GM18519 (cell line): ENCODE results near the gene BRINP2.

Source experiments
- ATAC-seq: cut with Tn5 transposase; IDR thresholded peaks from one replicate; pipeline ENCODE4 v1.9.1; 2021; ENCODE audit warnings: mild to moderate bottlenecking, moderate library complexity; ENCODE audit not compliant: unreplicated experiment, low FRiP score

Gene BRINP2

GRCh38 chr1:177216587-177217202 lies 45.9 kb downstream of the BRINP2 start:
- no peak for ATAC-seq

DNA sequence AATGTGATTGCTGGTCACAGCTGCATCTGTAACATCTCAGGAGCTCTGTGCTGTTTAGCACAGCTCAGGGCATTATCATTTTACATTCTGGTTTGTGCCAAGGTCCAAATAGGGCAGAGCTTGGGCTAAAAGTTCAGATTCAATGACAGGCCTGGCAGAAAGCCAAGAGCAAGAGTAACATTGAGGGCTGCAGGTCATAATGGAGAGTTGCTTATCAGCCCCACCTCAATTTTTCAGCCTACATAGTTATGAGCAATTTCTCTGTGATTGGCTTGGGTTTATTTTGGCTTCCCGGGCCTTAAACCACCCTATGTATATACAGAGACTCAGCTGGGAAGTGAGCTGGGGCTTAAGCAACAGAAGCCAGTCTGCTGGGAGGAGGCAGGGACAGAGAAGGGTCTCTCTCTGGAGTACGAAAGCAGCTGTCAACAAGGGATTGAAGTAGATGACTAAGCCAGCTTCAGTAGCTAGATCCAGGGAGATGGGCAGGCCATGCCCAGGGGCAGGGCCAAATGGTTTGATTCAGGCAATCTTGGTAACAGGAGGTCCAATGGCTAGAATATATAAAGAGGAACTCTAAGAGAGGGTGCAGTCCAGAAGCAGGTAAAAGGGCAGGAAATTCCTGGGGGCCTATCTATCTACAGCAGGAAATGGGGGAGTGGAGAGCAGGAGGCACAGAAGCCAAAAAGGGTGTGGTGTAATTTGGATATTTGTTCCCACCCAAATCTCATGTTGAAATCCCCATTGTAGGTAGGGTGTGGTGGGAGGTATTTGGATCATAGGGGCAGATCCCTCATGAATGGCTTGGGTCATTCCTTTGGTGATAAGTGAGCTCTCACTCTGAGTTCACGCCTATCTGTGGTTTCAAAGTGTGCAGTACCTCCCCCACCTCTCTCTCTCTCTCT lies 49.0 kb downstream of the BRINP2 start:
- ATAC-seq = no peak

GRCh38 chr1:177223359-177223758 lies 52.6 kb downstream of the BRINP2 start:
- ATAC-seq = no peak

DNA sequence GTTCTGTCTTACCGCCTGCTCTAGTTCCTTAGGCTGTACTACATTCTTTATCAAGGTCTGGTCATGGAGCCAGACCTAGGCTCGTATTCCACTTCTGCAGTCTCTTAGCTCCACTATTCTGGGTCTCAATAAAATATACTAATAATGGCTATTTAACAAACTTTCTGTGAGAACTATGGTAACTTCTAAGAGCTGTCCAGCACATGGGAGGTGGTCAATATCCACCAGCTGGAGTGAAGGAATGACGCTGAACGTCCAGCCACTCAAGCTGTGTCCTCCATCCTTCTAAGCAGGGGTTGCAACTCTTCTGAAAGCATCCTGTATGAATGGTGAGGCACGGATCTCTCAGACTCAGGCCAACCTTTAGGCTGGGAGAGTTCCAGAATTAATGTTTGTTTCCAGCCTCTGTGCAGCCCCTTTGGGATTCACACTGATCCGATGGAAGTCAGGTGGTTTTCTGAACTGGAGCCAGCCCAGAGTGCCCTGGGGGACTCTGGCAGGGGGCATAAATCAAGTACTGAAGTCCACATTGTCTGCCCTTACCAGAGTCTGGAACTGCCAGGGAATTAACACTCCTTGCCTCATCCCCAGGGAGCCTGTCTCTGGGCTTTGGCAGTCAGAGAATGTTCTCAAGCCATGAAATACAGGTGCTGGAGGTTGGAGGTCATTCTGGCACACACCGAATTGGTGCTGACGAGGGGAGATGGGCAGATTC lies 57.4 kb downstream of the BRINP2 start:
- no peak for ATAC-seq

- ATAC-seq = no peak
These were observed 57.9 kb downstream of the BRINP2 start for GRCh38 chr1:177228693-177229065.

- ATAC-seq = no peak
These were observed 59.0 kb downstream of the BRINP2 start for GRCh38 chr1:177229781-177230180.

- ATAC-seq = no peak
These were observed 59.7 kb downstream of the BRINP2 start for GRCh38 chr1:177230228-177231016.

GRCh38 chr1:177235350-177235749 lies 64.6 kb downstream of the BRINP2 start:
- no peak for ATAC-seq

DNA sequence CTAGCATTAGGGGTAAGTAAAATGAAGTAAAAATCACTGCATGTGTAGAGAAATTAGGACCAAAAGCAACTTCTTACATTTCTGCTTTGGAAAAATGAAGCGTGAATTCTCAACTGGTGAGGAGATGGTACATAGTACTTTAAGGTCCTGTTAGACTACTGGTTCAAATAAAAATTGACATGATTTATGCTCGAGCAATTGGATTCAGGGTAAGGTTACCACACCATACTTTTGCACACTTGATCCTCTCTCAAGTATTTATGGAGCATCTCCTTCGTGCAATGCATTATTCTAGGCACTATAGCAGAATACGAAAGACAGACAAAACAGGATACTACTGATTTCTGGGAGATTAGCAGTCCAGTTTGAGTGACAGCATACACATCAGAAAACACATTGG lies 66.2 kb downstream of the BRINP2 start:
- ATAC-seq = no peak

- ATAC-seq = no peak
These were observed 68.2 kb downstream of the BRINP2 start for GRCh38 chr1:177238967-177239366.

DNA sequence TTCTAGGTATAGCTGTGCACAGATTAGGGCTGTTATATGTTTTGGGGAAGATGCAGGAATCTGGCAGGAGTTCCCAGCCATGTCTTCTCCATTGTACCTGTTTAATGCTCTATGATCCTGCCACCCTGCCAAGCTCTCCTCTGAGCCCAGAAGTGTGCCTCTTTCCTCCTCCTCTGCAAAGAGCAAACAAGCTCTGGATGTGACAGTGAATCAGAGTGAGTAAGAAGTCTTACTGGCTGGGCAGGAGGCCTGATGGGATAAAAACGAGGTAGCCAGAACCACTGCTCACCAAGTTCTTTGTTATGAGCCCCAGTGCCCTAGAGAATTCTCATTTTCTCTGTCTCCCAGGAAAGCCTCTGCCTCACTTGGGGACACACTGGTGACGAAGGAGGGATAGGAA lies 69.0 kb downstream of the BRINP2 start:
- ATAC-seq = no peak

- ATAC-seq = no peak
These were observed 73.0 kb downstream of the BRINP2 start for GRCh38 chr1:177243773-177244172.

GRCh38 chr1:177246710-177247580 lies 76.2 kb downstream of the BRINP2 start:
- no peak for ATAC-seq

DNA sequence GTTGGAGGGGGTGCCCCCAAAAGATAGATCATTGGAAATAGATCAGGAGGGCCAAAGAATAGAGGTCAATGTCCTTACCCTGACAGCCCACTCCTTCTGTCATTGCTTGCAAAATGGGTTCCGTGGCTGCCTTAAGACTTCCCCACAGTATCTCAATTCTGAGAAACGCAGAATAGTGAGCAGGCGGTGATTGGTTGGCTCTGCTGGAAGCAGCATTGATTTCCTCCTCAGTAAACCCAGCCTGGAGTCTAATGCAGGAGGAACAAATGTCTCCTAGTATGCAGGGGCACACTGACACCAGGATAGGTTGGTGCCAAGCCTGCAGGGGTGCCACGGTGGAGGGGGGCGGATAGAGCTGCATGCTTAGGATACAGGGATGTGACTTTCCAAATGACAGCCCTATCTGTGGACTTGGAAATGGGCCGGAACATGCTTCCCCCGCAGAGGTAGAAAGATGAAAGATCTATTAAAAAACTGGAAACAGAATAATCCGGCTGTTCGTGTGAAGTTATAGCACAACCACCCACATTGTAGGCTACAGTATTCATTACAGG lies 76.9 kb downstream of the BRINP2 start:
- ATAC-seq = no peak

DNA sequence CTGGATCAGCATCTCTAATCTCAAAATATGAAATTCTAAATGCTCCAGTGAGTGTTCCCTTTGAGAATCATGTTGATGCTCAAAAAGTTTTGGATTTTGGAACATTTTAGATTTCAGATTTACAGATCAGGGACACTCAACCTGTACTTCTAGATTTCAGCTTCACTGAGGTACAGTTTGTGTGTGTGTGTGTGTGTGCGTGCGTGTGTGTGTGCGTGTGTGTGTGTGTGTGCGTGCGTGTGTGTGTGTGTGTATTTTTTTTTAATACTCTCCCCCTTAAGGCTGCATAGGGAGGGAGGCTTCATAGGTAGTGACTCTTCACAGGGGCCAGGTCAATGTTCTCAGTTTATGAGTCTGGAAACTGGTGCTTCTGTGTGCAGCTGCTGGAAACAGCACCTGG lies 77.5 kb downstream of the BRINP2 start:
- ATAC-seq = no peak

- no peak for ATAC-seq
These were observed 78.5 kb downstream of the BRINP2 start for GRCh38 chr1:177249231-177249630.

DNA sequence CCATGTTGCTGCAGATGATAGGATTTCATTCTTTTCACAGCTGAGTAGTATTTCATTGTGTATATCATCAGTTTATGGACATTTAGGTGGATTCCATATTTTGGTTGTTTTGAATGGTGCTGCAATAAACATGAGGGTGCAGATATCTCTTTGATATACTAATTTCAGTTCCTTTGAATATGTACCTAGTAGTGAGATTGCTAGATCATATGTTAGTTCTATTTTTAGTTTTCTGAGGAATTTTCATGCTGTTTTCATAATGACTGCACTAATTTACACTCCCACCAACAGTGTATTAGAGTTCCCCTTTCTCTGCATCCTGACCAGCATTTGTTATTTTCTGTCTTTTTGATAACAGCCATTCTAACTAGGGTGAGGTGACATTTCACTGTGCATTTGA lies 82.1 kb downstream of the BRINP2 start:
- ATAC-seq = no peak

- ATAC-seq = no peak
These were observed 84.7 kb downstream of the BRINP2 start for GRCh38 chr1:177255411-177255810.
